ENCODE measurements around the gene MAP3K19.
"Not testable (repeated sequence)": the region's sequence is repeated elsewhere in the genome, so short reads cannot be mapped to it uniquely, and the experiment has no call there.

Gene MAP3K19

GRCh38 chr2:134988994-134989605 is 58.1 kb downstream of the MAP3K19 start:
- peak; percentile 49 for TF ChIP-seq CTCF (conservative IDR thresholded peaks at IDR 0.05; ENCODE audit: low read depth, low read length)
- peak; percentile 64 for DNase-seq (ENCODE audit: low read depth)
- no peak overlapping the region for H3K4me3 ChIP-seq (ENCODE audit: low read depth, low read length)

- DNase-seq (ENCODE audit: low read depth), result no peak
- H3K4me3 ChIP-seq (ENCODE audit: low read depth, low read length), result no peak overlapping the region
- no peak for TF ChIP-seq CTCF (conservative IDR thresholded peaks at IDR 0.05; ENCODE audit: low read depth, low read length)
These were observed 62.2 kb downstream of the MAP3K19 start for GRCh38 chr2:134985061-134985460.

GRCh38 chr2:134982603-134983002 is 64.6 kb downstream of the MAP3K19 start:
- TF ChIP-seq CTCF (conservative IDR thresholded peaks at IDR 0.05; ENCODE audit: low read depth, low read length), result no peak
- no peak overlapping the region for H3K4me3 ChIP-seq (ENCODE audit: low read depth, low read length)

GRCh38 chr2:134980639-134981038 is 66.6 kb downstream of the MAP3K19 start:
- no peak for DNase-seq (ENCODE audit: low read depth)
- TF ChIP-seq CTCF (conservative IDR thresholded peaks at IDR 0.05; ENCODE audit: low read depth, low read length), result no peak

More at GRCh38 chr2:134982603-134983002, 64.6 kb downstream of the MAP3K19 start:
- no peak for DNase-seq (ENCODE audit: low read depth)

GRCh38 chr2:134979221-134979620 is 68.0 kb downstream of the MAP3K19 start:
- no peak for TF ChIP-seq CTCF (conservative IDR thresholded peaks at IDR 0.05; ENCODE audit: low read depth, low read length)
- no peak for DNase-seq (ENCODE audit: low read depth)
- no peak overlapping the region for H3K4me3 ChIP-seq (ENCODE audit: low read depth, low read length)

More at GRCh38 chr2:134980639-134981038, 66.6 kb downstream of the MAP3K19 start:
- H3K4me3 ChIP-seq (ENCODE audit: low read depth, low read length), result no peak overlapping the region

GRCh38 chr2:134977104-134977503 is 70.1 kb downstream of the MAP3K19 start:
- H3K4me3 ChIP-seq (ENCODE audit: low read depth, low read length); DNase-seq (ENCODE audit: low read depth): not testable (repeated sequence)

GRCh38 chr2:134976074-134976702 is 71.1 kb downstream of the MAP3K19 start:
- no peak for TF ChIP-seq CTCF (conservative IDR thresholded peaks at IDR 0.05; ENCODE audit: low read depth, low read length)
- H3K4me3 ChIP-seq (ENCODE audit: low read depth, low read length), result no peak overlapping the region
- no peak for DNase-seq (ENCODE audit: low read depth)
